MCF 10A (cell line): Measurements from ENCODE around the gene RECK. TPM values are rescaled to one million over a fixed set of nuclear protein-coding genes. Genes with fewer than 3 reads are reported as not detected.
"Not testable (repeated sequence)": the region's sequence is repeated elsewhere in the genome, so short reads cannot be mapped to it uniquely, and the experiment has no call there.

Experiments
- BruUV-seq: library from RNA; stranded (reverse); fragments of 400-500 nt; replicated peaks from 2 replicates; lab custom pipeline; 2021; lab: Mats Ljungman, UMichigan
- CTCF ChIA-PET: fragments of 300-600 bp; sonication (Branson Sonifier 250); formaldehyde crosslinking; extraction: SDS; loops from one replicate; lab custom pipeline; 2021; ENCODE audit warnings: antibody characterized with exemption, inconsistent platforms; lab: Yijun Ruan, JAX
- POLR2A ChIA-PET: fragments of 300-600, 350-650 bp; sonication (Branson Sonifier 250); formaldehyde crosslinking; extraction: SDS; loops from one replicate; lab custom pipeline; 2020; ENCODE audit warnings: antibody characterized with exemption, inconsistent platforms; lab: Yijun Ruan, JAX
- DNase-seq: peaks from one replicate; pipeline ENCODE4 v3.0.0-alpha.2; 2018; ENCODE audit not compliant: unreplicated experiment
- H3K27ac Mint-ChIP-seq: one replicate; pipeline ENCODE4 v1.8.0; 2022; ENCODE audit warnings: mild to moderate bottlenecking, low read depth, mixed read lengths; ENCODE audit not compliant: unreplicated experiment
- H3K27me3 Mint-ChIP-seq: one replicate; pipeline ENCODE4 v1.8.0; 2022; ENCODE audit warnings: mixed read lengths; ENCODE audit not compliant: insufficient read depth, unreplicated experiment
- H3K36me3 Mint-ChIP-seq: one replicate; pipeline ENCODE4 v1.8.0; 2022; ENCODE audit warnings: mild to moderate bottlenecking, moderate library complexity, mixed read lengths; ENCODE audit not compliant: insufficient read depth, unreplicated experiment
- H3K4me1 Mint-ChIP-seq: one replicate; pipeline ENCODE4 v1.8.0; 2022; ENCODE audit warnings: mixed read lengths; ENCODE audit not compliant: insufficient read depth, unreplicated experiment
- H3K4me3 Mint-ChIP-seq: one replicate; pipeline ENCODE4 v1.8.0; 2022; ENCODE audit warnings: mild to moderate bottlenecking, moderate library complexity, mixed read lengths; ENCODE audit not compliant: unreplicated experiment
- H3K9me3 Mint-ChIP-seq: one replicate; pipeline ENCODE4 v1.8.0; 2022; ENCODE audit warnings: mixed read lengths; ENCODE audit not compliant: unreplicated experiment
- CTCF ChIP-seq: fragments of 200-600 bp; IDR thresholded peaks from one replicate; pipeline ENCODE4 v1.8.0; 2022; ENCODE audit warnings: antibody characterized with exemption, mild to moderate bottlenecking; ENCODE audit not compliant: unreplicated experiment
- intact Hi-C: fragments of 100-400 bp; cut with micrococcal nuclease; formaldehyde crosslinking; loops from 2 replicates; pipeline ENCODE4 v1.14.1; 2022
- total RNA-seq: library from RNA; stranded (reverse); gene quantifications from 2 replicates; pipeline ENCODE4 v1.2.3, GENCODE V29; 2022

Gene RECK
- total RNA-seq, 1 experiment from 2014 or later, result 3.7 TPM

- TF ChIP-seq CTCF, result no peak
- Mint-ChIP-seq H3K27ac (no peak overlapping the region), H3K27me3 (no peaks in the 10 kb centered on the region), H3K4me1 (no peaks in the 10 kb centered on the region), H3K9me3 (no peaks in the 10 kb centered on the region), H3K4me3 (no peak overlapping the region), H3K36me3 (no peaks in the 10 kb centered on the region)
- DNase-seq, result no peak
- POLR2A ChIA-PET, result interaction anchor here (0.6 kb wide), 1 partner anchor 340 kb away, joined by 5 read pairs; no protein-coding TSS in a partner anchor
- CTCF ChIA-PET, result interaction anchor here (0.7 to 0.8 kb wide), 4 partner anchors 10 to 364 kb away, joined by 3 to 4 read pairs (median 3); no protein-coding TSS in a partner anchor
- intact Hi-C loops, result no loop called here
- BruUV-seq, result no TSS peak
Measured at GRCh38 chr9:36154331-36154952, 117.7 kb downstream of the RECK start.

DNA sequence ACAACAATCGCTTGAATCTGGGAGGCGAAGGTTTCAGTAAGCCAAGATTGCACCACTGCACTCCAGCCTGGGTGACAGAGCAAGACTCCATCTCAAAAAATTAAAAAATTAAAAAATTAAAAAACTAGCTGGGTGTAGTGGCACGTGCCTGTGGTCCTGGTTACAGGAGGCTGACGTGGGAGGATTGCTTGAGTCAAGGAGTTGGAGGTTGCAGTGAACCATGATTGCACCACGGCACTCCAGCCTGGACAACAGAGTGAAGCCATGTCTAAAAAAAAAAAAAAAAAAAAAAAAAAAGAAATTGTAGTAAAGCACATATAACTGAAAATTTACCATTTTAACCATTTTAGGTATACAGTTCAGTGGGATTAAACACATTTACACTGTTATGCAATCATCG, 119.4 kb downstream of the RECK start:
- intact Hi-C loops, result no loop called here
- Mint-ChIP-seq H3K27ac (no peak overlapping the region), H3K27me3 (no peaks in the 10 kb centered on the region), H3K4me1 (peaks cover 3% of the 10 kb centered on the region), H3K4me3 (no peak overlapping the region), H3K9me3 (no peaks in the 10 kb centered on the region), H3K36me3 (no peaks in the 10 kb centered on the region)
- no TSS peak for BruUV-seq
- DNase-seq, result no peak
- TF ChIP-seq CTCF, result no peak
- ChIA-PET POLR2A (interaction anchor here (0.8 to 1.2 kb wide), 2 partner anchors 10 to 13 kb away, joined by 3 read pairs; partner anchors contain the start of gene CCIN), CTCF (interaction anchor here (0.6 to 2.4 kb wide), 4 partner anchors 8 to 248 kb away, joined by 3 to 13 read pairs (median 3); no protein-coding TSS in a partner anchor)

DNA sequence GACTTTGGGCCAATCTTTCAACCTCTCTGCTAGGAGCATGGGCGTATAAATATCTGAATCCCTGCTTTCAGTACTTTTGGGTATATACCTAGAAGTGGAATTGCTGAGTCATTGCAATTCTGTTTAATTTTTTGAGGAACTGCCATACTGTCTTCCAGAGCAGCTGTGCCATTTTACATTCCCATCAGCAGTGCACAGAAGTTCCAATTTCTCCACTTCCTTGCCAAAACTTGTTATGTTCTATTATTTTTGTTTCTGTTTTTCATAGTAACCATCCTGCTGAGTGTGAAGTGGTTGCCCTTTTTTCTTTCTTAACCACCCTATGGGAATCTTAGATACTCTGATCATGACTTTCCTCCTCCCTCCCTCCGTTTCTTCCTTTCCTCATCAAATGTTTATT, 121.4 kb downstream of the RECK start:
- no peak overlapping the region for H3K27ac Mint-ChIP-seq
- TF ChIP-seq CTCF, result no peak
- no peak for DNase-seq
- BruUV-seq, result no TSS peak
- H3K36me3 Mint-ChIP-seq, result no peaks in the 10 kb centered on the region
- H3K4me3 Mint-ChIP-seq, result no peak overlapping the region
- peaks cover 8% of the 10 kb centered on the region for H3K4me1 Mint-ChIP-seq
- ChIA-PET CTCF (interaction anchor here (1.6 kb wide), 1 partner anchor 10 kb away, joined by 5 read pairs; no protein-coding TSS in a partner anchor), POLR2A (no interaction called here)
- intact Hi-C loops, result no loop called here
- H3K9me3 Mint-ChIP-seq, result no peaks in the 10 kb centered on the region
- H3K27me3 Mint-ChIP-seq, result no peaks in the 10 kb centered on the region

DNA sequence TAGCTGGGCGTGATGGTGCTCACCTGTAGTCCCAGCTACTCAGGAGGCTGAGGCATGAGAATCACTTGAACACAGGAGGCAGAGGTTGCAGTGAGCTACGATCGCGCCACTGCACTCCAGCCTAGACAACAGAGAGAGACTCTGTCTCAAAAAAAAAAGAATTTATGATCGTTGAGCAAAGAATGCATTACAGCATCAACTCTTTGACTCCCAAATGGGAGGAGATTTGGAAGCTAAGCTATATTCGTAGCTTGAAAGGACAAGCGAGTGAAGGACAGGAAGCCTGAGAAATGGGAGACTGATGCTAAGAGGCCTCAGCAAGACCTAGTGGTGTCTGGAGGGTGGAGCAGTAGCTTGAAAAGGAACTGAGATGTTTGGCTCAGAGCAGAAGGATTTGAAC, 122.2 kb downstream of the RECK start:
- DNase-seq, result no peak
- no peak for TF ChIP-seq CTCF
- intact Hi-C loops, result no loop called here
- Mint-ChIP-seq H3K36me3 (no peaks in the 10 kb centered on the region), H3K4me3 (no peak overlapping the region), H3K27ac (no peak overlapping the region), H3K9me3 (no peaks in the 10 kb centered on the region), H3K4me1 (peaks cover 8% of the 10 kb centered on the region), H3K27me3 (no peaks in the 10 kb centered on the region)
- ChIA-PET CTCF (interaction anchor here (0.7 to 1.6 kb wide), 4 partner anchors 8 to 865 kb away, joined by 3 to 5 read pairs (median 4); no protein-coding TSS in a partner anchor), POLR2A (no interaction called here)
- BruUV-seq, result no TSS peak

DNA sequence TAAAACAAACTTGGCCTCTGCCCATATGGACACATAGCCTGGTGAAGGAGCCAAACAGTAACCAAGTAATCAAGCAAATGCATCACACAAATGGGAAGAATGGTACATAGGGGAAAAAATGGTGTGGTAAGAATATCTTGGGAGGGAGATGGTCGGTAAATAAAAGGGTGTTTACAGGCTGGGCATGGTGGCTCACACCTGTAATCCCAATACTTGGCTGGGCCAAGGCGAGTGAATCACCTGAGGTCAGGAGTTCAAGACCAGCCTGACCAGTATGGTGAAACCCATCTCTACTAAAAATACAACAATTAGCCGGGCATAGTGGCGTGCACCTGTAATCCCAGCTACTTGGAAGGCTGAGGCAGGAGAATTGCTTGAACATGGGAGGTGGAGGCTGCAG, 122.8 kb downstream of the RECK start:
- H3K27me3 Mint-ChIP-seq, intact Hi-C loops, H3K4me3 Mint-ChIP-seq, H3K4me1 Mint-ChIP-seq, H3K27ac Mint-ChIP-seq, POLR2A ChIA-PET, DNase-seq, H3K9me3 Mint-ChIP-seq, H3K36me3 Mint-ChIP-seq, BruUV-seq: not testable (repeated sequence)
- CTCF ChIA-PET, result interaction anchor here (0.7 to 1.6 kb wide), 4 partner anchors 11 to 865 kb away, joined by 3 to 5 read pairs (median 4); no protein-coding TSS in a partner anchor

GRCh38 chr9:36160126-36160525, 123.4 kb downstream of the RECK start:
- POLR2A ChIA-PET, result not testable (repeated sequence)
- CTCF ChIA-PET, result interaction anchor here (0.5 to 2.5 kb wide), 4 partner anchors 30 to 244 kb away, joined by 3 to 13 read pairs (median 4); no protein-coding TSS in a partner anchor

More at GRCh38 chr9:36160126-36160525, 123.4 kb downstream of the RECK start:
- H3K36me3 Mint-ChIP-seq, intact Hi-C loops, H3K4me3 Mint-ChIP-seq, H3K9me3 Mint-ChIP-seq, H3K27ac Mint-ChIP-seq, H3K4me1 Mint-ChIP-seq, DNase-seq, BruUV-seq, H3K27me3 Mint-ChIP-seq: not testable (repeated sequence)
